Trophoblast cell (in vitro differentiated cells and primary cell): ENCODE results near the gene KRTAP10-2.

Source experiments
- DNase-seq, 2 donors: peaks; one replicate each; pipeline ENCODE4 v3.0.0-alpha.2; 2016
- H2AFZ ChIP-seq: 2 replicates; pipeline ENCODE4 v1.6.1; 2013; ENCODE audit warnings: low read length, moderate library complexity, mild to moderate bottlenecking; ENCODE audit not compliant: insufficient read depth, poor library complexity
- H2AK5ac ChIP-seq: 2 replicates; pipeline ENCODE4 v1.6.1; 2013; ENCODE audit warnings: mild to moderate bottlenecking, low read length
- H2BK120ac ChIP-seq: 2 replicates; pipeline ENCODE4 v1.6.1; 2013; ENCODE audit warnings: low read length, mild to moderate bottlenecking, moderate library complexity; ENCODE audit not compliant: insufficient read depth, poor library complexity
- H2BK12ac ChIP-seq: 2 replicates; pipeline ENCODE4 v1.6.1; 2013; ENCODE audit warnings: mild to moderate bottlenecking, low read length, moderate library complexity
- H2BK5ac ChIP-seq: 2 replicates; pipeline ENCODE4 v1.6.1; 2013; ENCODE audit warnings: low read length, low read depth, moderate library complexity, mild to moderate bottlenecking; ENCODE audit not compliant: poor library complexity
- H3K14ac ChIP-seq: 2 replicates; pipeline ENCODE4 v1.6.1; 2013; ENCODE audit warnings: mild to moderate bottlenecking, low read length
- H3K18ac ChIP-seq: 2 replicates; pipeline ENCODE4 v1.6.1; 2013; ENCODE audit warnings: mild to moderate bottlenecking, low read length
- H3K23ac ChIP-seq: 2 replicates; pipeline ENCODE4 v1.6.1; 2013; ENCODE audit warnings: low read length
- H3K27ac ChIP-seq: 2 replicates; pipeline ENCODE4 v1.5.1; 2013; ENCODE audit warnings: low read depth, mild to moderate bottlenecking, inconsistent platforms, low read length, moderate library complexity
- H3K27me3 ChIP-seq: 2 replicates; pipeline ENCODE4 v1.6.1; 2013; ENCODE audit warnings: inconsistent platforms, mild to moderate bottlenecking, low read length, moderate library complexity; ENCODE audit not compliant: insufficient read depth
- H3K36me3 ChIP-seq, 2 experiments: 1 replicate in 1 of 2; 2 replicates in 1 of 2; pipeline ENCODE4 v1.6.1; 2013; ENCODE audit warnings: low read length in 2 of 2, mild to moderate bottlenecking in 2 of 2, moderate library complexity in 1 of 2; ENCODE audit not compliant: insufficient read depth in 2 of 2, control insufficient read depth in 1 of 2
- H3K4ac ChIP-seq: 2 replicates; pipeline ENCODE4 v1.6.1; 2013; ENCODE audit warnings: low read depth, mild to moderate bottlenecking, low read length, moderate library complexity
- H3K4me1 ChIP-seq, 2 experiments: 1 replicate in 1 of 2; 2 replicates in 1 of 2; pipeline ENCODE4 v1.6.1; 2013; ENCODE audit warnings: low read length in 2 of 2, mild to moderate bottlenecking in 2 of 2, moderate library complexity in 1 of 2; ENCODE audit not compliant: insufficient read depth in 2 of 2, control insufficient read depth in 1 of 2
- H3K4me2 ChIP-seq: 2 replicates; pipeline ENCODE4 v1.6.1; 2013; ENCODE audit warnings: inconsistent platforms, mild to moderate bottlenecking, low read length, moderate library complexity
- H3K4me3 ChIP-seq: 2 replicates; pipeline ENCODE4 v1.5.1; 2013; ENCODE audit warnings: mild to moderate bottlenecking, low read depth, low read length, inconsistent platforms
- H3K79me1 ChIP-seq: one replicate; pipeline ENCODE4 v1.6.1; 2013; ENCODE audit warnings: low read length
- H3K79me2 ChIP-seq: 2 replicates; pipeline ENCODE4 v1.6.1; 2013; ENCODE audit warnings: low read length, mild to moderate bottlenecking; ENCODE audit not compliant: control insufficient read depth, insufficient read depth, poor library complexity
- H3K9ac ChIP-seq: 2 replicates; pipeline ENCODE4 v1.6.1; 2013; ENCODE audit warnings: mild to moderate bottlenecking, low read length
- H3K9me3 ChIP-seq: 2 replicates; pipeline ENCODE4 v1.6.1; 2013; ENCODE audit warnings: low read depth, mild to moderate bottlenecking, control low read depth, inconsistent platforms, low read length; ENCODE audit not compliant: insufficient read depth
- H4K12ac ChIP-seq: 2 replicates; pipeline ENCODE4 v1.6.1; 2013; ENCODE audit warnings: low read depth, mild to moderate bottlenecking, low read length, moderate library complexity
- H4K8ac ChIP-seq: 2 replicates; pipeline ENCODE4 v1.6.1; 2013; ENCODE audit warnings: low read depth, mild to moderate bottlenecking, low read length, moderate library complexity
- H4K91ac ChIP-seq: one replicate; pipeline ENCODE4 v1.6.1; 2013; ENCODE audit warnings: low read depth, mild to moderate bottlenecking, low read length, moderate library complexity
- WGBS: extraction: QIAGEN DNeasy Blood & Tissue Kit; methylation state at CpG from one replicate; pipeline ENCODE4 v1.1.7; 2013; ENCODE audit warnings: missing lambda C conversion rate; ENCODE audit not compliant: insufficient read length, insufficient coverage; ENCODE audit errors: extremely low coverage; 5-methylcytosine and 5-hydroxymethylcytosine counted together

Gene KRTAP10-2

DNA sequence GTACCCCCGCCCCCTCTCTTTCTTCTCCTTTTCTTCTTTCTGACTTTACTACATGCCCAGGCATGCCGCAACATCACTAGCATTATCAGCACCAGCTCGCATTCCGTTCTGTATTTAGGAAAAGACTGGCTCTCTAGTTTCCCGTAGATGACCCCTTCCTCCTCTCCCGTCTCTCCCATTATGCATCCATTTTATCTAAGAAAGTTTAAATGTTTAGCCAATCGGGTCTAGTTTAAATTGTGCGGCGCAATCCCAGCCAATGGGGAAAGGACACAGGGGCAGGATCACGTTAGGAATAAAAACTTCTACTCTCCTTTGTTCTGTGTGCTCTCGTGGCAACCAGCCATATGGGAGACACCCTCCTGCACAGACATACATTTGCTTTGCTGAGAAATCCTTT is 46.8 kb upstream of the KRTAP10-2 start:
- no peak overlapping the region for H2AK5ac ChIP-seq
- H3K79me1 ChIP-seq, result peaks cover 8% of the 10 kb centered on the region
- H3K9me3 ChIP-seq, result peaks cover 2% of the 10 kb centered on the region

DNA sequence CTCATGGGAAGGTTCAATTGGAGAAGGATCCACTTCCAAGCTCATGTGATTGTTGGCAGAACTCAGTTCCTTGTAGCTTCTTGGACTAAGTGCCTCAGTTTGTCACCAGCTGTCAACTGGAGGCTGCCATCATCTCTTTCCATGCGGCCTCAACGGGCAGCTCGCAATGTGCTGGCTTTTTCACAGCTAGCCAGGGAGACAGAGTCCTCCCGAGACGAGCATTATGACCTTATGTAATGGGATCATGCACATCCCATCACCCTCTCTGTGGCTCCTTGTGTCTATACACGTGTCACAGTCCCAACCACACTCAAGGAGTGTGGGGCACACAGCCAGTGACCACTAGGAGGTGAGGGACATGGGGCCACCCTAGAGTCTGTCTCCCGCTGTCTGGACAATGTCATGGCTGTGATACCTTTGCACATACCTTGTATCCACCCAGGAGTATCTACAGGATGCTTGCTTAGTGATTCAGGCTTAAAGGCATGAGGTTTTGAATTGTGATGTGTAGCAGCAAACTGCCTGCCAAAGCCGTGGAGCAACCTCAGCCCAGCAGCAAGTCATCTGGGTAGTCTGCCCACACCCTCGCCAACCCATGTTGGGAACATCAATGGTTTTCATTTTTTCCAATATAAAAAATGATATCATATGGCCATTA is 44.9 kb upstream of the KRTAP10-2 start:
- Histone ChIP-seq H4K12ac (no peak overlapping the region), H2AK5ac (no peak overlapping the region), H2BK120ac (no peak overlapping the region), H2BK5ac (no peak overlapping the region), H3K4me2 (no peak overlapping the region), H2BK12ac (no peak overlapping the region), H3K79me2 (no peaks in the 10 kb centered on the region), H3K27me3 (no peaks in the 10 kb centered on the region), H2AFZ (no peak overlapping the region), H3K14ac (no peak overlapping the region), H3K9me3 (peaks cover 2% of the 10 kb centered on the region), H3K23ac (no peak overlapping the region), H3K4me3 (no peak overlapping the region), H3K4ac (no peak overlapping the region), H4K91ac (no peak overlapping the region), H4K8ac (no peak overlapping the region), H3K79me1 (peaks cover 10% of the 10 kb centered on the region), H3K4me1 (peaks cover 3 to 17% of the 10 kb centered on the region in 2 experiments), H3K27ac (no peak overlapping the region), H3K9ac (no peak overlapping the region), H3K18ac (no peak overlapping the region), H3K36me3 (no peaks in the 10 kb centered on the region)
- DNase-seq, result peak in 1 of 2 donors; percentile 44
- WGBS, result no CpG with 5 or more reads among the region's 9 CpGs

More for the DNA sequence above, 46.8 kb upstream of the KRTAP10-2 start:
- Histone ChIP-seq H3K4me1 (peaks cover 3 to 17% of the 10 kb centered on the region in 2 experiments), H3K23ac (no peak overlapping the region), H2BK5ac (no peak overlapping the region), H3K4ac (no peak overlapping the region), H3K27ac (no peak overlapping the region), H3K27me3 (no peaks in the 10 kb centered on the region), H3K9ac (no peak overlapping the region), H2BK12ac (no peak overlapping the region), H3K79me2 (no peaks in the 10 kb centered on the region), H3K36me3 (no peaks in the 10 kb centered on the region), H4K91ac (peak overlapping the region; percentile 41), H3K4me2 (no peak overlapping the region), H4K12ac (no peak overlapping the region), H3K18ac (no peak overlapping the region), H2AFZ (no peak overlapping the region), H3K4me3 (no peak overlapping the region), H3K14ac (no peak overlapping the region), H2BK120ac (no peak overlapping the region), H4K8ac (no peak overlapping the region)
- no CpG with 5 or more reads among the region's 11 CpGs for WGBS
- no peak for DNase-seq

DNA sequence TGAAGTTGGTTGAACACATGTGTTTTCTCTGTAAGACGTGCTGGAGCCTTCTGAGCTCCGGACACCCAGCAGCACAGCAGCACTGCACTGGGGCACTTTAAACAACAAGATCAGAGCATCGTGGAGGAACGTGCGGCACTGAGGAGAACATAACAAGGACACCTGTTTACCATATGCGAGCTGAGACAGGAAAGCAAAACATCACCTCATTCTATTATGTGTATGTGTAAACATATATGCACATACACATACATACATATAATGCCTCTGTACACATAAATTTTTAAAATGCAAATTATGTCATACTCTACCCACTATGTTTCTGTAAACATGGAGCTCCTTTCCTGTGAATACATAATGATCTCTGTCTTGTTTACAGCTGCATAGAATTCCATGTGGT is 44.2 kb upstream of the KRTAP10-2 start:
- Histone ChIP-seq H2BK12ac (no peak overlapping the region), H2AK5ac (no peak overlapping the region), H4K8ac (no peak overlapping the region), H3K27me3 (no peaks in the 10 kb centered on the region), H3K4me1 (peaks cover 3 to 17% of the 10 kb centered on the region in 2 experiments), H3K9ac (no peak overlapping the region), H4K91ac (no peak overlapping the region), H3K9me3 (peaks cover 2% of the 10 kb centered on the region), H3K4ac (no peak overlapping the region), H3K4me2 (no peak overlapping the region), H2BK5ac (no peak overlapping the region), H3K79me2 (no peaks in the 10 kb centered on the region), H3K23ac (no peak overlapping the region), H3K14ac (no peak overlapping the region), H2AFZ (no peak overlapping the region), H3K18ac (no peak overlapping the region), H3K36me3 (no peaks in the 10 kb centered on the region), H2BK120ac (no peak overlapping the region), H4K12ac (no peak overlapping the region), H3K27ac (no peak overlapping the region), H3K79me1 (peaks cover 10% of the 10 kb centered on the region), H3K4me3 (no peak overlapping the region)
- WGBS, result no CpG with 5 or more reads among the region's 6 CpGs
- DNase-seq, result no peak

DNA sequence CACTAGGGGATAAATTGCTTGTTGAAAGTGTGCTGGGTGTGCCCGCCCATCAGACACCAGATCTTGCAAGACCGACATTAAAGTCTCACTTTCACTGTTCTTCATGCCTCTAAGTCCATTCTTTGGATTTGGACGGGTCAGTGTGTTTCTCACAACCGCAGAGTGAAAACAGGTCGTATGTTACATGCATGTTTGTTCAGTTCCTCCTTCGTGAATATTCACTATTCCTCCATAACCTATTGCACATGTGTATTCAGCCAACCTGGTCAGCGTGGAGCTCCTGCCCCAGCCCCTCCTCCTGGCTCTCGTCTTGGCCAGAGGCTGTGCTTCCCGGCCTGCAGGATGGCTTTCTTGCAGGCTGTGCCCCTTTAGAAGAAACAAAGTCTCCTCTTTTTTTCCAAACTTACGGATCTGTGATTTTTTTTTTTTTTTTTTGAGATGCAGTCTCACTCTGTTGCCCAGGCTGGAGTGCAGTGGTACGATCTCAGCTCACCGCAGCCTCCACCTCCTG is 43.2 kb upstream of the KRTAP10-2 start:
- H3K23ac ChIP-seq, result no peak overlapping the region
- H3K9ac ChIP-seq, result no peak overlapping the region
- no peak overlapping the region for H2AK5ac ChIP-seq
- H3K14ac ChIP-seq, result no peak overlapping the region
- H3K4me3 ChIP-seq, result no peak overlapping the region
- H2BK120ac ChIP-seq, result peak overlapping the region; percentile 7
- H3K4me2 ChIP-seq, result no peak overlapping the region
- peaks cover 4% of the 10 kb centered on the region for H3K9me3 ChIP-seq
- no peak overlapping the region for H3K4ac ChIP-seq
- no peak for DNase-seq
- H3K79me1 ChIP-seq, result peaks cover 10% of the 10 kb centered on the region
- H4K12ac ChIP-seq, result no peak overlapping the region
- H2BK12ac ChIP-seq, result peak overlapping the region; percentile 27
- no peaks in the 10 kb centered on the region for H3K36me3 ChIP-seq
- peaks cover 3 to 17% of the 10 kb centered on the region in 2 experiments for H3K4me1 ChIP-seq
- H2BK5ac ChIP-seq, result no peak overlapping the region
- H4K91ac ChIP-seq, result peak overlapping the region; percentile 69
- H4K8ac ChIP-seq, result no peak overlapping the region
- H2AFZ ChIP-seq, result no peak overlapping the region
- H3K18ac ChIP-seq, result no peak overlapping the region
- H3K27ac ChIP-seq, result no peak overlapping the region
- no CpG with 5 or more reads among the region's 12 CpGs for WGBS
- H3K79me2 ChIP-seq, result no peaks in the 10 kb centered on the region
- no peaks in the 10 kb centered on the region for H3K27me3 ChIP-seq
